NCI-H2029 treated with DMSO at 0.1 percent for 48 hours (cell line): ENCODE data around the gene CALHM2.
"Not testable (repeated sequence)": the region's sequence is repeated elsewhere in the genome, so short reads cannot be mapped to it uniquely, and the experiment has no call there.

Source experiments
- DNase-seq: peaks from one replicate; lab custom pipeline; 2025; lab: John Stamatoyannopoulos, UW

CALHM2 gene

DNA sequence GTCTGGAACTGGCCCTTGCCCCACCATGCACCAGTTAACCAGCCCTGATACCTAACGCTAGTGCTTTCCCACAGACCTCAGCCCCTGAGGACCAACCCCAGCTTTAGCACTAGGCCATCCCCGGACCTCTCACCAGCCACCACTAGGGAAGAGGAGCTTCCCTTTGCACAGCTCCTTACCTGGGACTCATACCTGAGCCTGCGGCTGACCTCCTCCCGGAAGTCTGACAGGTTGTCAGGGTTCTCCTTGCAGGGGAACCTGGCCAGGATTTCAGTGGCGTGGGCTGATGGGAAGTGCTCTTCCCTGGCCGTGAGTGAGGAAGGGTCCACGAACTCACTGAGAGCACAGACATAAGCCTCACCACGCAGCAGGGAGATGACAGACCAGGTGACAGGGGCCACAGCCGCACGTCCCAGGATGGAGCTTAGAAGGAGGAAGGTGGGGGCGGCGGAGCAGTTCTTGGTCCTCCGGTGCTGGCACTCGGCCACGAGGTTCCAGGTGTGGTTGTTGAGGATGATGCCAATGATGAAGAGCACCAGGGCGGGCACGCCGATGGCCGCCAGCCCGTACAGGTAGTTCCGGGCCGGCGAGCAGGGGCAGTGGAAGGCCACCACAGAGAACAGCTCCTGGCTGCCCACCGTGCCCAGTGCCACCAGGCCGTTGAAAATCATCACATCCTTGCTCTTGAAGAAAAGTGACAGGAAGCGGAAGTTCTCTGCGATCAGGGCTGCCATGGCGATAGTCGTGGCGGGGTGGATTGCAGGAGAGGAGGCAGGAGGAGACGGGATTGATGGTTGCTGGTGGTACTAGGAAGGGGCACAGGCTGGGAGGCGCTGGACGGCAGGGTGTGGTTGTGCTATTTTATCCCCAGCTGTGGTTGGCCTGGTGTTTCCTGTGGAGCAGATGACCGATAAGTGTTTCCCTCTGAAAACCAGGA, 2.7 kb downstream of the CALHM2 start:
- no peak for DNase-seq

DNA sequence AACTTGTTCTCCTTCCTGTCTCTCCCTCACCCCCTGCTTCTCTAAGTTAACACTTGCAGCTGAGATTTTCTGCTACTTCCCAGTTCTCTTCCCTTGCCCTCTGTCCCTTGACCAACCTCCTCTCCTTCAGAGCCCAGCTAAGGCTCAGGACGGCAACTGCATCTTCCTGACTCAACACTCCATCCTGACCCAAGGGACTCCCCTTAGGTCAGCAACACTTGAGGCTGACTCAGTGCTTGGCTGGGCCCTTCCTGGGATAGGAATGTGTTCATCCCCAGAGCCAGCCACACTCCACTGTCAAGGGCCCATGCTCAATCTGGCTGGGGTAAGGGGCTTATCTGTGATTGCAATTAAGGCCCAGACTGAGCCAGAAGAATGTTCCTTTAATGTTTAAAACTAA, 3.4 kb downstream of the CALHM2 start:
- no peak for DNase-seq

GRCh38 chr10:103447187-103447586, 5.0 kb downstream of the CALHM2 start:
- no peak for DNase-seq

DNA sequence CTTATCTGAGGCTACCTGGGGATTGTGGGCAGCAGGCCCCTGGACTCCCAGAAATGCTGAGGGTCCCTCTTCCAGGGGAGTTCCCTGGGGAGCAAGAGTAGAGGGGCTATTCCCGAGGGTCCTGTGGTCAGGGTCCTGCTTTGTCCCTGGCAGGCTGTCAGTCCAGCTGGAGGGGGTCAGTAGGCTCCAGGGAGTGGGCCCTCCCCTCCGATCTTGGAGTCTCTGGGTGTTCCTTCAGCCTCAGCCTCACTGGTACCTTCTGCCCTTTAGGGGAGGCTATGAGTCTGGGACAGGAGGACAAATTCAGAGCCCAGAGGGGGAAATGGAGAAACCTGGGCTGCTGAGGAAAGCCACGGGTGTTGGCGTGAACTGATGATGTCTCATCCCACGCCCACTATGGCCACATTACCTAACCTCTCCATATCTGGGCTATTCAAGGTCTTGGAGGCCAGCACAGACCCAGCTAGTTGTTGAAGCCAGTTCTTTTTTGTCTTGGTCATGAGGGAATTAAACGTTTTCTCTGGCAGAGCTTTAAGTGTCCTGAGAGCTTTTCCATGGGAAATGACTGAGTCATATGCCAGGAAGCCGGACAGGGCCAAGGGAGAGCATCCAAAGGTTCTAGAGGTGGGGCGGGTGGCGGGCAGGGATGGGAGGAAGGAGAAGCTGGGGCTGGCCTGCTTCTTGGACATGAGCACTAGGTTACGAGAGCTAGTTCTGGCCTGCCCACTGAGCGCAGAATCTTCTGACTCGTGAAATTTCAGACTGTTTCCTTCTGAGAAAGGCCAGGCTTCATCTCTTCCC, 6.2 kb downstream of the CALHM2 start:
- no peak for DNase-seq

- no peak for DNase-seq
Observed at GRCh38 chr10:103445366-103445765, 6.8 kb downstream of the CALHM2 start.

DNA sequence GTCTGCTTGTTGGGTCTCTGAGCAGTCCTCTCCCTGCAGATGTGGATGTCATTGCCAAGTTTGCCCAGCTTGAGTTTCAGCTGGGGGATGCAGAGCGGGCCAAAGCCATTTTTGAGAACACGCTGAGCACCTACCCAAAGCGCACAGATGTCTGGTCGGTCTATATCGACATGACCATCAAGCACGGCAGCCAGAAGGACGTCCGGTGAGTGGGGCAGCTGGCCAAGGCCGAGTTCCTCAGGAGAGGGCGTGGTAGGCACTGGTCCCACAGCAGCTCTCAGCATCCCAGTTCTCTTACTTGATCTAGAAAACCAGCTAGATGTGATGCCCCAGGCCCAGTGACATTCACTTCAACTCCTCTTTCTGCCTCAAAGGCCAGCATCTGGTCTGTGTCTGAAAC, 7.7 kb downstream of the CALHM2 start:
- no peak for DNase-seq

DNA sequence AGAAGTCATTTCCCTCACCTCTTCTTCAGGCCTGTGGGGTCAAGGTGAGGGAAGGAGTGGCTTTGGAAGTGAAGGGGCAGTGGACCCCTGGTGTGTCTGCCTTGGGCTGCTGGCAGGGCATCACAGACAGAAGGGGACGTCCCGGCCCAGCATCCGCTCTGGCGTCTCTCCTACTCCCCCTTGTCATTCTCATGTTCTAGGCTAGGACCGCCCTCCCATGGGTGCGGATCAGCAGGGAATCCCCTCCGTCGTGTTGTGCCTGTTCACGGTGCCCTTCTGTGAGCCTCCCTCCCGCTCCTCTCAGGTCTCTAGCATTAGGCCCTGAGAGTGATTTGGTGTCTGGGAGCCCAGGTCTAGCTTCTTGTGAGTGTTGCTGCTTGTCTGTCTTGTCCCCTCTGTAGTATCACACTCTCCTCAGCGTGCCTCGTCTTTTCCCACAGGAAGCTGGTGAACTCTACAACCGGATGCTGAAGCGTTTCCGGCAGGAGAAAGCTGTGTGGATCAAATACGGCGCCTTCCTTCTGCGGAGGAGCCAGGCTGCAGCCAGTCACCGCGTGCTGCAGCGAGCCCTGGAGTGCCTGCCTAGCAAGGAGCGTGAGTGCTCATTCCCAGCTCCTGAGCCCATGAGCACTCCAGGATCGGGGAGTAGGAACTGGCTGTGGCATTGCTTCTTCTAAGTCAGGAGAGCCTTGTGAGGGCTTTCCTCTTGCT, 8.5 kb downstream of the CALHM2 start:
- DNase-seq: no peak

- DNase-seq: no peak
Observed at GRCh38 chr10:103442031-103442461, 10.1 kb downstream of the CALHM2 start.

- DNase-seq: no peak
Observed at GRCh38 chr10:103441611-103442010, 10.6 kb downstream of the CALHM2 start.

DNA sequence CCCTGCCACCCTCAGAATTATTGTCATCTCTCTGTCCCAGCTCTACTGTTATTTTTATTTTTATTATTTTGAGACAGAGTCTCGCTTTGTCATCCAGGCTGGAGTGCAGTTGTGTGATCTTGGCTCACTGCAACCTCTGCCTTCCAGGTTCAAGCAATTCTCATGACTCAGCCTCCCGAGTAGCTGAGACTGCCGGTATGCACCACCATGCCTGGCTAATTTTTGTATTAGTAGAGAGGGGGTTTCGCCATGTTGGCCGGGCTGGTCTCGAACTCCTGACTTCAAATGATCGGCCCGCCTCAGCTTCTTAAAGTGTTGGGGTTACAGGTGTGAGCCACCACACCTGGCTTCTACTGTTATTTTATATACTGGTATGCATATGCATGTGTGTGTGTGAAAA, 11.0 kb downstream of the CALHM2 start:
- no peak for DNase-seq

GRCh38 chr10:103440416-103440815, 11.8 kb downstream of the CALHM2 start:
- no peak for DNase-seq

- no peak for DNase-seq
Observed at GRCh38 chr10:103439776-103440175, 12.4 kb downstream of the CALHM2 start.

GRCh38 chr10:103433858-103434257, 18.3 kb downstream of the CALHM2 start:
- DNase-seq: no peak

- no peak for DNase-seq
Observed at GRCh38 chr10:103431902-103432301, 20.3 kb downstream of the CALHM2 start.

DNA sequence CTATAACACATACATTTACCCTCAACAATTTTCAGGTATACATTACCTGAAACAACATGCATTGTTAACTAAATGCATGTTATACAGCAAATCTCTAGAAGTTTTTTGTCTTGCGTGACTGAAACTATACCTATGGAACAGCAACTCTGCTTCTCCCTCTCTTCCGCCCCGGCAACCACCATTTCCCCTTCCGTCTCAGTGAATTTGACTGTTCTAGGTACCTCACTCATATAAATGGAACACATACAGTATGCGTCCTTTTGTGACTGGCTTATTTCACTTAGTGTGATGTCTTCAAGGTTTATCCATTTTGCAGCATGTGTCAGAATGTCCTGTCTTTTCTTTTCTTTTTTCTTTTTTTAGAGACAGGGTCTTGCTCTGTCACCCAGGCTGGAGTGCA, 22.5 kb downstream of the CALHM2 start:
- no peak for DNase-seq

GRCh38 chr10:103428989-103429643, 23.1 kb downstream of the CALHM2 start:
- DNase-seq: no peak

DNA sequence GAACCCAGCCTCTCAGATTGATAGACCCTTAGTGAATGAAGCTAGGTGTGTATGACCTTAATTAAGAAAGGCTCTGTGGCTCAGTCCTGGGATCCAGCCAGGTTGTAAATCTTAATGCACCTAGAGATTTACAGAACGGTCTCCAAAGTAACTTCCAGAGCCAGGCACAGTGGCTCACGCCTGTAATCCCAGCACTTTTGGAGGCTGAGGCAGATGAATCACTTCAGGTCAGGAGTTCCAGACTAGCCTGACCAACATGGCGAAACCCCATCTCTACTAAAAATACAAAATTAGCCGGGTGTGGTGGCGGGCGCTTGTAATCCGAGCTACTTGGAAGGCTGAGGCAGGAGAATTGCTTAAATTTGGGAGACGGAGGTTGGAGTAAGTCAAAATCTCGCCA, 24.3 kb downstream of the CALHM2 start:
- DNase-seq: no peak

DNA sequence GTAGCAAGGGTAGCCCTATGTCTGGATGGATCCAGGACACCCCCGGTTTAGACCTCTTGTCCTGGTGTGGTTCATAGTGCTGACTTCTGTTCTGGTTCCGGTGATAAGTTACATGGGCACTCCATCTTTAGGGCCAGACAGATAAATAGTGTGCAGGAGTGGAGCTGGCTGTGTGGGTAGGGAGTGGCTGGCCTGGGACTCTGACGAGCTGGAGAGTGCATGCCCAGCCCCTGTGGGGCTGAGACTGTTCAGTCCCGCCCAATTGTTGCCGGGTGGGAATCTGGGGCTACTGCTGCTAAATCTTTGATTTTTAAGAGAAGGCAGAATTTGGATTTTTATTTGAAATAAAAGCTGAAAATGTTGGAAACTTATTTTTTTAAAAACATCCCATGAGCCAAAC, 28.4 kb downstream of the CALHM2 start:
- no peak for DNase-seq

GRCh38 chr10:103419101-103419500, 33.1 kb downstream of the CALHM2 start:
- no peak for DNase-seq

- no peak for DNase-seq
Observed at GRCh38 chr10:103417601-103418000, 34.6 kb downstream of the CALHM2 start.

- DNase-seq: not testable (repeated sequence)
Observed at GRCh38 chr10:103417148-103417469, 35.1 kb downstream of the CALHM2 start.
